Adrenal gland (tissue), 19 donors: ENCODE results near the gene ACSS2. TPM values are rescaled to one million over a fixed set of nuclear protein-coding genes. Genes with fewer than 3 reads are reported as not detected.

ENCODE experiments used
- DNase-seq, 7 donors: peaks; one replicate each; pipeline ENCODE4 v3.0.0-alpha.2; 2019 to 2020
- H3K27ac ChIP-seq, 5 donors: fragments of 200-600 bp; sonication (generic) in 4 of 5; 1 replicate in 3 of 5; 2 replicates in 2 of 5; pipeline versions ENCODE4 v1.5.1 to v1.8.0; 2016 to 2020; ENCODE audit warnings: mild to moderate bottlenecking in 1 of 5
- H3K27me3 ChIP-seq: fragments of 200-600 bp; 2 replicates; pipeline ENCODE4 v1.8.0; 2021
- H3K36me3 ChIP-seq, 2 donors: fragments of 200-600 bp; replicated peaks in 1 of 2; 1 replicate in 1 of 2; 2 replicates in 1 of 2; pipeline versions ENCODE4 v1.5.1 to v1.8.0; 2018 to 2022
- H3K4me1 ChIP-seq, 2 donors: fragments of 200-600 bp; replicated peaks in 1 of 2; 1 replicate in 1 of 2; 2 replicates in 1 of 2; pipeline versions ENCODE4 v1.5.1 to v1.8.0; 2018 to 2021
- H3K4me3 ChIP-seq, 4 donors: fragments of 200-600 bp; sonication (generic) in 3 of 4; one replicate each; pipeline ENCODE4 v1.5.1; 2016 to 2018
- H3K9me3 ChIP-seq, 3 donors: fragments of 200-600 bp; sonication (generic) in 1 of 3; replicated peaks in 1 of 3; 1 replicate in 2 of 3; 2 replicates in 1 of 3; pipeline versions ENCODE4 v1.5.1 to v1.8.0; 2016 to 2021
- CTCF ChIP-seq, 6 experiments: fragments of 450-650 bp in 4 of 6; fragments of 200-600 bp in 2 of 6; sonication (generic) in 1 of 6; IDR thresholded peaks; 1 replicate in 5 of 6; 2 replicates in 1 of 6; pipeline versions ENCODE4 v1.5.1 to v1.8.0; 2016 to 2021; ENCODE audit warnings: antibody characterized with exemption in 6 of 6, mild to moderate bottlenecking in 2 of 6, moderate library complexity in 1 of 6
- POLR2A ChIP-seq, 2 donors: fragments of 450-650 bp; IDR thresholded peaks; one replicate each; pipeline ENCODE4 v1.6.1; 2017; ENCODE audit warnings: antibody characterized with exemption in 2 of 2, mild to moderate bottlenecking in 2 of 2, moderate library complexity in 1 of 2
- WGBS, 4 donors: extraction: QIAGEN DNeasy Blood & Tissue Kit in 2 of 4; methylation state at CpG; one replicate each; pipeline versions ENCODE4 v1.1.5 to v1.1.7; 2013 to 2017; 5-methylcytosine and 5-hydroxymethylcytosine counted together
- intact Hi-C, 2 donors: fragments of 100-400 bp; cut with DNase I; formaldehyde crosslinking; loops; one replicate each; pipeline versions ENCODE4 v1.14.1 to v1.15.0; 2022 to 2023
- long read RNA-seq, 10 donors: library from polyadenylated mRNA in 3 of 10; unstranded in 2 of 10; stranded (forward) in 1 of 10; transcript quantifications; one replicate each; pipeline ENCODE4 v2.0.0 and lab custom pipeline, GENCODE V29; 2021 to 2026
- polyA plus RNA-seq, 3 donors: library from polyadenylated mRNA; stranded (reverse); fragments of 200-250 nt in 2 of 3; fragments of 350-450 nt in 1 of 3; fragmentation: Illumina TruSeq in 1 of 3; extraction: RNeasy Lipid Tissue Mini Kit (QIAGEN cat#74804) in 1 of 3; gene quantifications; one replicate each; pipeline ENCODE4 v1.2.3, GENCODE V29; 2013 to 2014
- total RNA-seq, 9 donors: library from RNA; depleted of rRNA in 4 of 9; stranded (reverse); fragments of >200 nt in 4 of 9; fragments of 120-200 nt in 1 of 9; fragmentation: NEBNext Ultra II Directional in 1 of 9; extraction: Animal tissue kit (Norgen Biotek cat#: 25700) in 1 of 9; gene quantifications; one replicate each; pipeline versions ENCODE4 v1.1.0 to v1.2.4, GENCODE V29; 2013 to 2023
- donor health status: healthy with polysubstance abuse.
- donor health status: Bipolar disorder and iron deficiency.
- donor health status: DM: yes; HTN: yes; CAD: no.
- donor health status: DM: no; HTN: no; CAD: no.
- donor health status: DM: no; HTN: no; CAD: no.
- donor health status: DM: yes; HTN: yes; CAD: no.

Gene ACSS2
- total RNA-seq (100 to 1,000 TPM in 7 of 9 donors, 10 to 100 TPM in 2; 81.4 to 353 (median 132) TPM), polyA plus RNA-seq (100 to 1,000 TPM; 148 to 386 (median 161) TPM)
- long read RNA-seq, donor 1, transcript ACSS2-202 (18 exons, 3,065 nt) = major isoform, 16 of 66 reads
- long read RNA-seq, donor 1, partial matches to known transcripts = 33 of 66 reads
- long read RNA-seq, donor 1, other reads (novel, unspliced or antisense) = 17 of 66 reads
- long read RNA-seq, donor 2, transcript ACSS2-202 (18 exons, 3,065 nt) = major isoform, 7 of 9 reads
- long read RNA-seq, donor 2, partial matches to known transcripts = 0 of 9 reads
- long read RNA-seq, donor 2, other reads (novel, unspliced or antisense) = 0 of 9 reads
- long read RNA-seq, donor 3, transcript ACSS2-202 (18 exons, 3,065 nt) = major isoform, 10 of 33 reads
- long read RNA-seq, donor 3, partial matches to known transcripts = 22 of 33 reads
- long read RNA-seq, donor 3, other reads (novel, unspliced or antisense) = 0 of 33 reads
- long read RNA-seq, donor 4, transcript ACSS2-202 (18 exons, 3,065 nt) = major isoform, 21 of 29 reads
- long read RNA-seq, donor 4, partial matches to known transcripts = 3 of 29 reads
- long read RNA-seq, donor 4, other reads (novel, unspliced or antisense) = 5 of 29 reads
- long read RNA-seq, donor 5, transcript ACSS2-202 (18 exons, 3,065 nt) = major isoform, 137 of 168 reads
- long read RNA-seq, donor 5, partial matches to known transcripts = 8 of 168 reads
- long read RNA-seq, donor 5, other reads (novel, unspliced or antisense) = 23 of 168 reads
- long read RNA-seq, donor 6, transcript ACSS2-202 (18 exons, 3,065 nt) = major isoform, 11 of 22 reads
- long read RNA-seq, donor 6, partial matches to known transcripts = 9 of 22 reads
- long read RNA-seq, donor 6, other reads (novel, unspliced or antisense) = 2 of 22 reads
- long read RNA-seq, donor 7, transcript ACSS2-202 (18 exons, 3,065 nt) = major isoform, 8 of 20 reads
- long read RNA-seq, donor 7, partial matches to known transcripts = 12 of 20 reads
- long read RNA-seq, donor 7, other reads (novel, unspliced or antisense) = 0 of 20 reads
- long read RNA-seq, donor 8, partial matches to known transcripts = 0 of 5 reads
- long read RNA-seq, donor 8, other reads (novel, unspliced or antisense) = 0 of 5 reads
- long read RNA-seq, donor 9, partial matches to known transcripts = 7 of 11 reads
- long read RNA-seq, donor 9, other reads (novel, unspliced or antisense) = 0 of 11 reads
- long read RNA-seq, donor 10, partial matches to known transcripts = 0 of 1 reads
- long read RNA-seq, donor 10, other reads (novel, unspliced or antisense) = 0 of 1 reads

- WGBS, 4 donors = 1% methylated on average over 32 to 63 of the region's 63 CpGs
- DNase-seq = peak in 4 of 7 donors; percentile 29 to 100 (median 48)
- Histone ChIP-seq H3K27ac (peak within 1 kb of the TSS; percentile 87 to 94 (median 88)), H3K4me3 (peak within 1 kb of the TSS; percentile 56 to 86 (median 74)), H3K9me3 (no peaks in the 10 kb centered on the region), H3K36me3 (no peaks in the 10 kb centered on the region), H3K4me1 (peaks cover 16 to 49% of the 10 kb centered on the region in 2 donors), H3K27me3 (no peaks in the 10 kb centered on the region)
- intact Hi-C loops = no loop called here
- peak; percentile 70 to 84 for TF ChIP-seq POLR2A (IDR thresholded peaks at IDR 0.05)
- no peak for TF ChIP-seq CTCF (IDR thresholded peaks at IDR 0.05)
Measured at GRCh38 chr20:34876406-34877282, at the start of gene ACSS2. Gene ACSS2 (plus strand): TSS chr20:34876612. CDS start chr20:34876646, 34 bp downstream.

GRCh38 chr20:34829191-34829590, 47.2 kb upstream of the ACSS2 start:
- Histone ChIP-seq H3K4me3 (no peak overlapping the region), H3K27ac (no peak overlapping the region), H3K4me1 (peaks cover 7% of the 10 kb centered on the region in 2 donors), H3K36me3 (no peaks in the 10 kb centered on the region), H3K27me3 (no peaks in the 10 kb centered on the region), H3K9me3 (no peaks in the 10 kb centered on the region)
- TF ChIP-seq POLR2A (IDR thresholded peaks at IDR 0.05) (no peak), CTCF (IDR thresholded peaks at IDR 0.05) (no peak)
- WGBS, 4 donors = 75 to 81% (median 76%) methylated on average over 3 of the region's 3 CpGs
- intact Hi-C loops = no loop called here
- no peak for DNase-seq

- whole genome bisulfite sequencing, 4 donors = 54 to 62% (median 57%) methylated on average over 5 of the region's 5 CpGs
- DNase-seq = no peak
- no peak overlapping the region for H3K27ac ChIP-seq
- no peak for TF ChIP-seq POLR2A (IDR thresholded peaks at IDR 0.05)
- H3K36me3 ChIP-seq = no peaks in the 10 kb centered on the region
- H3K4me1 ChIP-seq = no peaks in the 10 kb centered on the region
- H3K4me3 ChIP-seq = no peak overlapping the region
- intact Hi-C loops = no loop called here
- H3K27me3 ChIP-seq = no peaks in the 10 kb centered on the region
- H3K9me3 ChIP-seq = no peaks in the 10 kb centered on the region
Measured at GRCh38 chr20:34831936-34832335, 44.5 kb upstream of the ACSS2 start.

GRCh38 chr20:34834459-34834893, 41.9 kb upstream of the ACSS2 start:
- Histone ChIP-seq H3K9me3 (no peaks in the 10 kb centered on the region), H3K36me3 (no peaks in the 10 kb centered on the region), H3K4me1 (no peaks in the 10 kb centered on the region), H3K27me3 (no peaks in the 10 kb centered on the region), H3K4me3 (no peak overlapping the region), H3K27ac (no peak overlapping the region)
- intact Hi-C loops = no loop called here
- TF ChIP-seq CTCF (IDR thresholded peaks at IDR 0.05) (peak; percentile 26 to 68 (median 50)), POLR2A (IDR thresholded peaks at IDR 0.05) (no peak)
- DNase-seq = no peak
- 23 to 30% (median 26%) methylated on average over 6 of the region's 6 CpGs for WGBS, 4 donors
